EH (cell line): ENCODE results near the gene TKFC.

Experiments
- DNase-seq: peaks from one replicate; pipeline ENCODE4 v3.0.0-alpha.2; 2015; ENCODE audit warnings: low read depth

Gene TKFC

GRCh38 chr11:61325649-61326414 lies 7.2 kb upstream of the TKFC start:
- no peak for DNase-seq

GRCh38 chr11:61327669-61328071 lies 5.4 kb upstream of the TKFC start:
- DNase-seq = peak; percentile 65

- no peak for DNase-seq
Observed at GRCh38 chr11:61328351-61328750, 4.7 kb upstream of the TKFC start.

- no peak for DNase-seq
Observed at GRCh38 chr11:61329871-61330270, 3.2 kb upstream of the TKFC start.

GRCh38 chr11:61331651-61332050 lies 1.4 kb upstream of the TKFC start:
- DNase-seq = no peak

- peak; percentile 58 for DNase-seq
Observed at GRCh38 chr11:61332281-61332796, 689 bp upstream of the TKFC start.

GRCh38 chr11:61333550-61334433 lies 764 bp downstream of the TKFC start:
- DNase-seq = no peak

GRCh38 chr11:61334434-61335354 lies 1.7 kb downstream of the TKFC start:
- DNase-seq = peak; percentile 35

GRCh38 chr11:61335355-61335710 lies 2.3 kb downstream of the TKFC start:
- DNase-seq = no peak

- peak; percentile 75 for DNase-seq
Observed at GRCh38 chr11:61336171-61336935, 3.3 kb downstream of the TKFC start.

GRCh38 chr11:61337706-61338470 lies 4.9 kb downstream of the TKFC start:
- no peak for DNase-seq

- DNase-seq = no peak
Observed at GRCh38 chr11:61338783-61339489, 5.9 kb downstream of the TKFC start.

GRCh38 chr11:61339490-61339878 lies 6.5 kb downstream of the TKFC start:
- DNase-seq = no peak

GRCh38 chr11:61340979-61341378 lies 8.0 kb downstream of the TKFC start:
- DNase-seq = no peak

- DNase-seq = no peak
Observed at GRCh38 chr11:61341706-61342105, 8.7 kb downstream of the TKFC start.

GRCh38 chr11:61342207-61342803 lies 9.3 kb downstream of the TKFC start:
- no peak for DNase-seq

- DNase-seq = no peak
Observed at GRCh38 chr11:61343792-61344745, 11.0 kb downstream of the TKFC start.

GRCh38 chr11:61345170-61345610 lies 12.2 kb downstream of the TKFC start:
- peak; percentile 45 for DNase-seq
